Vagina (tissue), 2 donors: ENCODE data around the gene GADD45GIP1. TPM values are rescaled to one million over a fixed set of nuclear protein-coding genes. Genes with fewer than 3 reads are reported as not detected.

Experiments
- DNase-seq, 2 donors: peaks; one replicate each; pipeline ENCODE4 v3.0.0-alpha.2; 2017; ENCODE audit errors: extremely low spot score in 2 of 2
- H3K27ac ChIP-seq: fragments of 200-600 bp; sonication (generic); one replicate; pipeline ENCODE4 v1.5.1; 2019
- H3K27me3 ChIP-seq: fragments of 200-600 bp; sonication (generic); one replicate; pipeline ENCODE4 v1.5.1; 2019
- H3K36me3 ChIP-seq, 2 donors: fragments of 200-600 bp; sonication (generic); one replicate each; pipeline ENCODE4 v1.5.1; 2017 to 2019
- H3K4me1 ChIP-seq: fragments of 200-600 bp; sonication (generic); one replicate; pipeline ENCODE4 v1.5.1; 2019
- H3K4me3 ChIP-seq, 2 donors: fragments of 200-600 bp; sonication (generic); 1 replicate in 1 of 2; 2 replicates in 1 of 2; pipeline ENCODE4 v1.5.1; 2016 to 2019
- H3K9me3 ChIP-seq: fragments of 200-600 bp; sonication (generic); one replicate; pipeline ENCODE4 v1.5.1; 2019
- POLR2A ChIP-seq, 2 donors: fragments of 450-650 bp; IDR thresholded peaks; one replicate each; pipeline ENCODE4 v1.6.1; 2017; ENCODE audit warnings: antibody characterized with exemption in 2 of 2, mild to moderate bottlenecking in 2 of 2, moderate library complexity in 2 of 2
- POLR2AphosphoS5 ChIP-seq, 2 donors: sonication (generic); formaldehyde crosslinking; IDR thresholded peaks; one replicate each; pipeline ENCODE4 v1.9.0; 2017; ENCODE audit warnings: antibody characterized with exemption in 2 of 2, mild to moderate bottlenecking in 2 of 2, low read depth in 1 of 2; ENCODE audit not compliant: insufficient read depth in 1 of 2
- intact Hi-C: fragments of 100-400 bp; cut with DNase I; formaldehyde crosslinking; loops from one replicate; pipeline ENCODE4 v1.15.1; 2023
- microRNA-seq: library from miRNA; unstranded; fragments of <30 nt; microRNA quantifications from one replicate; pipeline ENCODE4, GENCODE V29; 2017; ENCODE audit warnings: borderline number of aligned reads, borderline replicate concordance
- small RNA-seq: library from RNA; depleted of rRNA; stranded (forward); fragments of <200 nt; gene quantifications from one replicate; pipeline ENCODE3, GENCODE V24; 2016
- total RNA-seq: library from RNA; depleted of rRNA; stranded (reverse); fragments of >200 nt; gene quantifications from one replicate; pipeline ENCODE4 v1.2.3, GENCODE V29; 2016
- TF ChIP-seq, protein P1 (sequence below), 3 experiments: fragments of 450-650 bp in 2 of 3; fragments of 200-600 bp in 1 of 3; sonication (generic) in 1 of 3; IDR thresholded peaks; one replicate each; pipeline ENCODE4 v1.5.1; 2017 to 2019; ENCODE audit warnings: antibody characterized with exemption in 3 of 3, mild to moderate bottlenecking in 2 of 3, moderate library complexity in 2 of 3

The GADD45GIP1 gene
- total RNA-seq, 1 donor from 2014 or later, result 80.3 TPM

DNA sequence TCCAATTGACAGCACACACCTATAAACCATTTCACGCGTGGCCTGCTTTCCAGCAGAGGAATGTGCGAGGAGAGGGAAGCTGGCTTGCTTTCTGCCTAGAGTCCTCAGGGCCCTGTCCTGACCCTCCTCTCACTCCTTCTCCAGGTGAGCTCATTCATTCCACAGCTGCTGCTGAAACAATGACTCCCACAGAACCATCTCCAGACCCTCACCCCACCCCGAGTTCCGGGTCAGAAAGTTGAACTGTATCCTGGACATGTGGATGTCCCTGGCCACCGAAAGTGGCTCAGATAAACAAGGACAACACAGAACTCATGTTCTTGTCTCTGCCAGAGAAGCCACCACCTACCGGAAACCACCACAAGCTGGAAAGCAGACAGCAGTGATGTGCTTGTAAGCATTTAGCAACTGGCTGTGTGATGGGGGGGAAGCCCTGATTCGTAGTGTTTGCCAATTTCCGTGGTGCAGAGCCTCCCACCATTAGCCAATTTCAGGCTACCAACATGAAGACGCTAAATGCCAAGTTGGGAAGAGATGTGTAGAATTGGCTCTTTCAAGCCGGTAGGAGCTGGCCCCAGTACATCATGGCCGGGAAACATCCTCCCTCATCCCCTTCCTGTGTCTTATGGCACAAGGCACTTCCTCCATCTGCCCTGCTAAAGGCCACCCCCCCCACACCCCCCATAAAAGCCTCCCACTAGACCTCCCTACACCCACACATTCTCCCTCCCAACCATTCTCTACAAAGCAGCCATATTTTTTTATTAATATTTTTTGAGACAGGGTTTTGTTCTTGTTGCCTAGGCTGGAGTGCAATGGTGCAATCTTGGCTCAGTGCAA, 43.0 kb downstream of the GADD45GIP1 start:
- DNase-seq, result no peak

DNA sequence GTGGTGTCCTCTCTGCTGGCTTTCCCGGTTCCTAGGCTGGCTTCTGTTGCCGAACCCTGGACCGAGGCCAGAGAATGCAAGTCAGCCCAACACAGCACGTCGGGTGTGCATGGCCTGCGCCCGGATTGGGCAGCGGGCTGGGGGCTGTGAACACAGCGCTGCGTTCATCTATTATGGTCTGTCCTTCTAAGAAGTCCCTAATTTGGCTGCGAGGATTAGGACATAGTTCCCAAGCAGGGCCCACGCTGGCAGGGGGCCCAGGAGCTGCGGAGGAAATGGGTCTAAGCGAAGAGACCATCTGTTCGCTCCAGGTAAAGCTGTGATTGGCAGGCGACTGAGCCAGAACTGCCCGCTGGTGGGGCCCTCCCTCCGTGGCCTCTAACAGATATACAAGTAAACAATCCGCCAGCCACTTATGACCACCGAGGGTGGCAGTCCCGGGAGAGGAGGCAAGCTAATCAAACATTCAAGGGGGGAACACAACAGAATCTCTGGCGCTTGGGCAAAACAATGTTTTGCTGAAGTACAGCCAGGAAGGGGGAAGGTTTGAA, 43.9 kb downstream of the GADD45GIP1 start:
- H3K4me3 ChIP-seq, result peak overlapping the region; percentile 27 to 30
- no peak for DNase-seq
- intact Hi-C loops, result no loop called here

More for the DNA sequence above, 43.0 kb downstream of the GADD45GIP1 start:
- TF ChIP-seq POLR2AphosphoS5 (IDR thresholded peaks at IDR 0.05; ENCODE audit: insufficient read depth in 1 of 2, low read depth in 1 of 2), result no peak
- TF ChIP-seq, protein P1, sequence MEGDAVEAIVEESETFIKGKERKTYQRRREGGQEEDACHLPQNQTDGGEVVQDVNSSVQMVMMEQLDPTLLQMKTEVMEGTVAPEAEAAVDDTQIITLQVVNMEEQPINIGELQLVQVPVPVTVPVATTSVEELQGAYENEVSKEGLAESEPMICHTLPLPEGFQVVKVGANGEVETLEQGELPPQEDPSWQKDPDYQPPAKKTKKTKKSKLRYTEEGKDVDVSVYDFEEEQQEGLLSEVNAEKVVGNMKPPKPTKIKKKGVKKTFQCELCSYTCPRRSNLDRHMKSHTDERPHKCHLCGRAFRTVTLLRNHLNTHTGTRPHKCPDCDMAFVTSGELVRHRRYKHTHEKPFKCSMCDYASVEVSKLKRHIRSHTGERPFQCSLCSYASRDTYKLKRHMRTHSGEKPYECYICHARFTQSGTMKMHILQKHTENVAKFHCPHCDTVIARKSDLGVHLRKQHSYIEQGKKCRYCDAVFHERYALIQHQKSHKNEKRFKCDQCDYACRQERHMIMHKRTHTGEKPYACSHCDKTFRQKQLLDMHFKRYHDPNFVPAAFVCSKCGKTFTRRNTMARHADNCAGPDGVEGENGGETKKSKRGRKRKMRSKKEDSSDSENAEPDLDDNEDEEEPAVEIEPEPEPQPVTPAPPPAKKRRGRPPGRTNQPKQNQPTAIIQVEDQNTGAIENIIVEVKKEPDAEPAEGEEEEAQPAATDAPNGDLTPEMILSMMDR (IDR thresholded peaks at IDR 0.05), result no peak
- no peak for TF ChIP-seq POLR2A (IDR thresholded peaks at IDR 0.05)
- peak overlapping the region; percentile 69 for H3K27ac ChIP-seq
- intact Hi-C loops, result no loop called here
- H3K36me3 ChIP-seq, result no peaks in the 10 kb centered on the region
- H3K4me1 ChIP-seq, result peaks cover 33% of the 10 kb centered on the region
- H3K27me3 ChIP-seq, result no peaks in the 10 kb centered on the region
- H3K4me3 ChIP-seq, result no peak overlapping the region
- no peaks in the 10 kb centered on the region for H3K9me3 ChIP-seq

DNA sequence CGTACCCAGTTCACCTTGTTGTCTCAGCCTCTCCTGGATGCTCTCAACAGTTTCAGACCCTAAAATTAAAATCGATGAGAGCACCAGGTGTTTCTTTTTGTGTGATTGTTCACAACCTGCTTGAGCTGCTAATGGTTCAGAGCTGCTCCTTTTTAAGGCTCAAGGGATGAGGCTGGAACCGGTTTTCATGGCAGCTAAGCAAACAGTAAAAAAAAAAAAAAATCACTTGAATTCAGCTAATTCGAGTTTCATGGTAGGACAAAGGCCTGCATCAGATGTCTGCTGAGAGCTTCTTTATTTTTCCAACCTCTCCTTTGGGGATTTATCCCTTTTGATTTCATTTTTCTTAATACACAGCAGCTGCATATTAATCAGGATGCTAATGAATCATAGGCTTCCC, 44.5 kb downstream of the GADD45GIP1 start:
- no peaks in the 10 kb centered on the region for H3K36me3 ChIP-seq
- H3K4me1 ChIP-seq, result peaks cover 28% of the 10 kb centered on the region
- intact Hi-C loops, result no loop called here
- H3K27me3 ChIP-seq, result no peaks in the 10 kb centered on the region
- no peak for TF ChIP-seq POLR2AphosphoS5 (IDR thresholded peaks at IDR 0.05; ENCODE audit: insufficient read depth in 1 of 2, low read depth in 1 of 2)
- TF ChIP-seq, protein P1 (IDR thresholded peaks at IDR 0.05), result no peak
- no peak for TF ChIP-seq POLR2A (IDR thresholded peaks at IDR 0.05)
- peak overlapping the region; percentile 27 to 30 for H3K4me3 ChIP-seq
- no peaks in the 10 kb centered on the region for H3K9me3 ChIP-seq
- no peak for DNase-seq
- peak overlapping the region; percentile 69 for H3K27ac ChIP-seq

More for the DNA sequence above, 43.9 kb downstream of the GADD45GIP1 start:
- Histone ChIP-seq H3K27me3 (no peaks in the 10 kb centered on the region), H3K4me1 (peaks cover 28% of the 10 kb centered on the region), H3K36me3 (no peaks in the 10 kb centered on the region), H3K27ac (peak overlapping the region; percentile 69), H3K9me3 (no peaks in the 10 kb centered on the region)
- TF ChIP-seq POLR2AphosphoS5 (IDR thresholded peaks at IDR 0.05; ENCODE audit: insufficient read depth in 1 of 2, low read depth in 1 of 2) (peak; percentile 17 to 66), POLR2A (IDR thresholded peaks at IDR 0.05) (no peak)

DNA sequence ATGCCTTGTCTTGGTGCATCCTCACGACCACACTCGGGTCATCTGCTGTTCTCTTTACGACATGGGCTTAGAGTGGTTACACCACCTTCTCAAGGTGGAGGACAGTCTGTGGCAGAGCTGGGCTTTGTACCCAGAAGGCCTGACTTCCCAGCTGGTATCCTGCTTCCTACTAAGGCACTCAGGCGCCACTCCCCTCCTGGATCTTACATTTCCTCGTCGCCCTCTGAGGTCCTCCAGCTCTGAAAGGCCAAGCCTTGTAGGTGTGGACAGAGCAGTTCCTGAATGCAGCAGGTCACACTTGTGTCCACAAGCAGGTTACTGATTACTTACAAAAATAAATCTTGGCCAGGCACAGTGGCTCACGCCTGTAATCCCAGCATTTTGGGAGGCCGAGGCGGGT, 49.9 kb downstream of the GADD45GIP1 start:
- no peaks in the 10 kb centered on the region for H3K36me3 ChIP-seq
- H3K27me3 ChIP-seq, result no peaks in the 10 kb centered on the region
- no peak overlapping the region for H3K4me3 ChIP-seq
- DNase-seq, result no peak
- peaks cover 5% of the 10 kb centered on the region for H3K4me1 ChIP-seq
- no peaks in the 10 kb centered on the region for H3K9me3 ChIP-seq
- intact Hi-C loops, result no loop called here
- H3K27ac ChIP-seq, result no peak overlapping the region
- TF ChIP-seq POLR2A (IDR thresholded peaks at IDR 0.05) (no peak), POLR2AphosphoS5 (IDR thresholded peaks at IDR 0.05; ENCODE audit: insufficient read depth in 1 of 2, low read depth in 1 of 2) (no peak)
- TF ChIP-seq, protein P1 (IDR thresholded peaks at IDR 0.05), result no peak

Small RNA genes within 50 kb of the gene (microRNA-seq; reads per million reads assigned to microRNA genes)
- gene MIR5695 (not detected), gene MIR6515 (not detected)

Small RNA genes within 50 kb of the gene (small RNA-seq; reads per million reads assigned to genes)
- gene MIR5695 (not detected), gene MIR6515 (not detected)

Other genes with a start within 250 kb of the GADD45GIP1 start
- 85.7 TPM for gene TNPO2, start 233.3 kb downstream of the GADD45GIP1 start, total RNA-seq
- 227 TPM for gene TRIR, start 222.5 kb downstream of the GADD45GIP1 start, total RNA-seq
- gene GET3, start 219.7 kb downstream of the GADD45GIP1 start, total RNA-seq, result 59.9 TPM
- gene BEST2, start 205.4 kb downstream of the GADD45GIP1 start, total RNA-seq, result 1.2 TPM
- gene HOOK2, start 181.7 kb downstream of the GADD45GIP1 start, total RNA-seq, result 65.6 TPM
- gene JUNB, start 165.7 kb downstream of the GADD45GIP1 start, total RNA-seq, result 1,161 TPM
- gene PRDX2, start 155.4 kb downstream of the GADD45GIP1 start, total RNA-seq, result 190 TPM
- gene THSD8, start 155.2 kb downstream of the GADD45GIP1 start, total RNA-seq, result not detected
- 10.8 TPM for gene RNASEH2A, start 150.6 kb downstream of the GADD45GIP1 start, total RNA-seq
- gene RTBDN, start 122.6 kb downstream of the GADD45GIP1 start, total RNA-seq, result 8.8 TPM
- gene MAST1, start 118.7 kb downstream of the GADD45GIP1 start, total RNA-seq, result 1.2 TPM
- 23.6 TPM for gene DNASE2, start 75.8 kb downstream of the GADD45GIP1 start, total RNA-seq
- gene KLF1, start 70.0 kb downstream of the GADD45GIP1 start, total RNA-seq, result not detected
- gene GCDH, start 66.1 kb downstream of the GADD45GIP1 start, total RNA-seq, result 23.6 TPM
- gene SYCE2, start 37.9 kb downstream of the GADD45GIP1 start, total RNA-seq, result not detected
- gene FARSA, start 23.5 kb downstream of the GADD45GIP1 start, total RNA-seq, result 44.2 TPM
- gene CALR, start 18.6 kb downstream of the GADD45GIP1 start, total RNA-seq, result 303 TPM
- 85.9 TPM for gene RAD23A, start 11.4 kb downstream of the GADD45GIP1 start, total RNA-seq
- not detected for gene DAND5, start 12.4 kb upstream of the GADD45GIP1 start, total RNA-seq
- gene NFIX, start 38.3 kb upstream of the GADD45GIP1 start, total RNA-seq, result 81.8 TPM
- 11.5 TPM for gene LYL1, start 145.6 kb upstream of the GADD45GIP1 start, total RNA-seq
- gene TRMT1, start 159.5 kb upstream of the GADD45GIP1 start, total RNA-seq, result 28.0 TPM
- gene NACC1, start 161.0 kb upstream of the GADD45GIP1 start, total RNA-seq, result 22.6 TPM
- 71.5 TPM for gene STX10, start 193.2 kb upstream of the GADD45GIP1 start, total RNA-seq
- gene IER2, start 193.2 kb upstream of the GADD45GIP1 start, total RNA-seq, result 152 TPM